ENCODE measurements around the gene ANXA6. TPM values are rescaled to one million over a fixed set of nuclear protein-coding genes. Genes with fewer than 3 reads are reported as not detected.

Gene ANXA6
- 100 to 1,000 TPM; 212 to 512 (median 272) TPM for total RNA-seq
- polyA plus RNA-seq = 100 to 1,000 TPM; 272 to 295 TPM
- 365 reads per million, percentile 97 among the genes with 10 or more reads in this experiment for total RNA-seq

- no peaks in the 10 kb centered on the region for H3K9me3 ChIP-seq (ENCODE audit: control insufficient read depth in 2 of 3, low read length in 3 of 3)
- Mint-ChIP-seq H3K27ac (peak within 1 kb of the TSS; percentile 90 to 99 (median 96)), H3K9me3 (no peaks in the 10 kb centered on the region), H3K36me3 (peaks cover 0 to 32% (median 13%) of the 10 kb centered on the region in 5 donors), H3K4me1 (peaks cover 39 to 69% (median 57%) of the 10 kb centered on the region in 7 donors), H3K27me3 (no peaks in the 10 kb centered on the region), H3K4me3 (peak within 1 kb of the TSS; percentile 94 to 99 (median 96))
- DNase-seq (peak; percentile 48 to 79 (median 57)), ATAC-seq (peak; percentile 92)
- peak within 1 kb of the TSS; percentile 92 for H3K27ac ChIP-seq (ENCODE audit: low read depth, low read length)
- peak within 1 kb of the TSS; percentile 85 for H3K4me3 ChIP-seq (ENCODE audit: low read length)
- POLR2A ChIA-PET = interaction anchor here (1.1 to 33.3 kb wide), 5 partner anchors 13 to 57 kb away, joined by 4 to 760 read pairs (median 5); no protein-coding TSS in a partner anchor
- H3K36me3 ChIP-seq (ENCODE audit: control insufficient read depth in 2 of 3, insufficient read depth in 3 of 3, low read length in 3 of 3) = peaks cover 0 to 9% (median 0%) of the 10 kb centered on the region in 3 experiments
- intact Hi-C loops (cut with micrococcal nuclease) = loop anchor here (1.0 to 5.0 kb wide), 15 partner anchors 7 to 800 kb away; partner anchors contain the start of genes RBM22 (in 2 of the 2), ATOX1 (in 1 of the 2), GM2A (in 1 of the 2) and IRGM (in 1 of the 2)
- CTCF ChIA-PET = interaction anchor here (0.6 to 5.6 kb wide), 8 partner anchors 9 to 66 kb away, joined by 3 to 50 read pairs (median 5); partner anchors contain the start of gene CCDC69
- peaks cover 36 to 44% of the 10 kb centered on the region in 2 donors for H3K4me1 ChIP-seq (ENCODE audit: control insufficient read depth in 2 of 2, insufficient read depth in 2 of 2, low read length in 2 of 2)
- no peaks in the 10 kb centered on the region for H3K27me3 ChIP-seq (ENCODE audit: control insufficient read depth in 2 of 2, insufficient read depth in 2 of 2, low read length in 2 of 2)
Observed at GRCh38 chr5:151157426-151158286, at the start of gene ANXA6. Gene ANXA6, minus strand, starts transcription at chr5:151157779. Its CDS starts 9,878 bp downstream, at chr5:151147901.

GRCh38 chr5:151205411-151205810 is 47.8 kb upstream of the ANXA6 start:
- Mint-ChIP-seq H3K27me3 (no peaks in the 10 kb centered on the region), H3K4me3 (peak overlapping the region in 3 of 10 donors; percentile 0 to 35 (median 25)), H3K27ac (peak overlapping the region in 8 of 9 donors; percentile 65 to 87 (median 82)), H3K9me3 (peaks cover 0 to 2% (median 0%) of the 10 kb centered on the region in 11 donors), H3K4me1 (peaks cover 34 to 73% (median 69%) of the 10 kb centered on the region in 7 donors), H3K36me3 (peaks cover 3 to 32% (median 22%) of the 10 kb centered on the region in 5 donors)
- Histone ChIP-seq H3K36me3 (ENCODE audit: control insufficient read depth in 2 of 3, insufficient read depth in 3 of 3, low read length in 3 of 3) (peaks cover 0 to 28% (median 5%) of the 10 kb centered on the region in 3 experiments), H3K9me3 (ENCODE audit: control insufficient read depth in 2 of 3, low read length in 3 of 3) (no peaks in the 10 kb centered on the region), H3K4me1 (ENCODE audit: control insufficient read depth in 2 of 2, insufficient read depth in 2 of 2, low read length in 2 of 2) (peaks cover 32 to 42% of the 10 kb centered on the region in 2 donors), H3K4me3 (ENCODE audit: low read length) (no peak overlapping the region), H3K27ac (ENCODE audit: low read depth, low read length) (peak overlapping the region; percentile 25), H3K27me3 (ENCODE audit: control insufficient read depth in 2 of 2, insufficient read depth in 2 of 2, low read length in 2 of 2) (no peaks in the 10 kb centered on the region)
- CTCF ChIA-PET = no interaction called here
- POLR2A ChIA-PET = interaction anchor here (6.0 kb wide), 1 partner anchor 16 kb away, joined by 44 read pairs; the partner anchor contains the start of gene CCDC69
- ATAC-seq (no peak), DNase-seq (peak in 1 of 9 donors; percentile 14)
- intact Hi-C loops (cut with micrococcal nuclease) = no loop called here

GRCh38 chr5:151204051-151204450 is 46.5 kb upstream of the ANXA6 start:
- peak overlapping the region; percentile 27 for H3K27ac ChIP-seq (ENCODE audit: low read depth, low read length)
- H3K9me3 ChIP-seq (ENCODE audit: control insufficient read depth in 2 of 3, low read length in 3 of 3) = no peaks in the 10 kb centered on the region
- peak overlapping the region in 5 of 9 donors; percentile 17 to 87 (median 64) for H3K27ac Mint-ChIP-seq
- DNase-seq (no peak), ATAC-seq (no peak)
- H3K4me3 Mint-ChIP-seq = no peak overlapping the region
- H3K27me3 Mint-ChIP-seq = no peaks in the 10 kb centered on the region
- no peaks in the 10 kb centered on the region for H3K27me3 ChIP-seq (ENCODE audit: control insufficient read depth in 2 of 2, insufficient read depth in 2 of 2, low read length in 2 of 2)
- peaks cover 4 to 40% (median 28%) of the 10 kb centered on the region in 5 donors for H3K36me3 Mint-ChIP-seq
- H3K9me3 Mint-ChIP-seq = peaks cover 0 to 2% (median 0%) of the 10 kb centered on the region in 11 donors
- peaks cover 34 to 65% (median 61%) of the 10 kb centered on the region in 7 donors for H3K4me1 Mint-ChIP-seq
- CTCF ChIA-PET = interaction anchor here (0.6 to 1.4 kb wide), 3 partner anchors 17 to 39 kb away, joined by 3 read pairs; no protein-coding TSS in a partner anchor
- no peak overlapping the region for H3K4me3 ChIP-seq (ENCODE audit: low read length)
- H3K36me3 ChIP-seq (ENCODE audit: control insufficient read depth in 2 of 3, insufficient read depth in 3 of 3, low read length in 3 of 3) = peaks cover 0 to 42% (median 9%) of the 10 kb centered on the region in 3 experiments
- POLR2A ChIA-PET = interaction anchor here (3.3 to 6.0 kb wide), 2 partner anchors 8 to 17 kb away, joined by 23 to 44 read pairs; partner anchors contain the start of gene CCDC69
- intact Hi-C loops (cut with micrococcal nuclease) = loop anchor here in 1 of 2 donors (1.0 kb wide), 1 partner anchor 9 kb away; no protein-coding TSS in a partner anchor
- H3K4me1 ChIP-seq (ENCODE audit: control insufficient read depth in 2 of 2, insufficient read depth in 2 of 2, low read length in 2 of 2) = peaks cover 27 to 30% of the 10 kb centered on the region in 2 donors

GRCh38 chr5:151202381-151203139 is 45.0 kb upstream of the ANXA6 start:
- ChIA-PET CTCF (interaction anchor here (0.6 to 1.3 kb wide), 3 partner anchors 10 to 844 kb away, joined by 3 to 4 read pairs (median 4); no protein-coding TSS in a partner anchor), POLR2A (interaction anchor here (0.9 to 6.0 kb wide), 6 partner anchors 10 to 87 kb away, joined by 3 to 44 read pairs (median 6); partner anchors contain the start of genes CCDC69 and GM2A)
- Mint-ChIP-seq H3K27ac (peak overlapping the region; percentile 79 to 96 (median 87)), H3K27me3 (no peaks in the 10 kb centered on the region), H3K36me3 (peaks cover 7 to 49% (median 30%) of the 10 kb centered on the region in 5 donors), H3K9me3 (no peaks in the 10 kb centered on the region), H3K4me1 (peaks cover 22 to 60% (median 57%) of the 10 kb centered on the region in 7 donors), H3K4me3 (peak overlapping the region in 9 of 10 donors; percentile 1 to 73 (median 55))
- H3K27ac ChIP-seq (ENCODE audit: low read depth, low read length) = peak overlapping the region; percentile 60
- peaks cover 14 to 20% of the 10 kb centered on the region in 2 donors for H3K4me1 ChIP-seq (ENCODE audit: control insufficient read depth in 2 of 2, insufficient read depth in 2 of 2, low read length in 2 of 2)
- no peak for DNase-seq
- H3K36me3 ChIP-seq (ENCODE audit: control insufficient read depth in 2 of 3, insufficient read depth in 3 of 3, low read length in 3 of 3) = peaks cover 0 to 56% (median 12%) of the 10 kb centered on the region in 3 experiments
- no peaks in the 10 kb centered on the region for H3K27me3 ChIP-seq (ENCODE audit: control insufficient read depth in 2 of 2, insufficient read depth in 2 of 2, low read length in 2 of 2)
- ATAC-seq = peak; percentile 83
- intact Hi-C loops (cut with micrococcal nuclease) = loop anchor here in 1 of 2 donors (1.0 kb wide), 1 partner anchor 10 kb away; no protein-coding TSS in a partner anchor
- no peaks in the 10 kb centered on the region for H3K9me3 ChIP-seq (ENCODE audit: control insufficient read depth in 2 of 3, low read length in 3 of 3)
- H3K4me3 ChIP-seq (ENCODE audit: low read length) = peak overlapping the region; percentile 12

- intact Hi-C loops (cut with micrococcal nuclease) = no loop called here
- ChIA-PET CTCF (interaction anchor here (0.6 to 0.9 kb wide), 2 partner anchors 9 to 74 kb away, joined by 3 read pairs; no protein-coding TSS in a partner anchor), POLR2A (interaction anchor here (0.6 to 6.0 kb wide), 5 partner anchors 11 to 86 kb away, joined by 3 to 44 read pairs (median 4); partner anchors contain the start of genes CCDC69 and GM2A)
- peaks cover 21 to 29% of the 10 kb centered on the region in 2 donors for H3K4me1 ChIP-seq (ENCODE audit: control insufficient read depth in 2 of 2, insufficient read depth in 2 of 2, low read length in 2 of 2)
- Mint-ChIP-seq H3K27ac (peak overlapping the region; percentile 11 to 87 (median 82)), H3K4me3 (peak overlapping the region in 1 of 10 donors; percentile 23), H3K27me3 (no peaks in the 10 kb centered on the region), H3K9me3 (no peaks in the 10 kb centered on the region), H3K4me1 (peaks cover 24 to 70% (median 63%) of the 10 kb centered on the region in 7 donors), H3K36me3 (peaks cover 14 to 60% (median 43%) of the 10 kb centered on the region in 5 donors)
- DNase-seq = no peak
- H3K27me3 ChIP-seq (ENCODE audit: control insufficient read depth in 2 of 2, insufficient read depth in 2 of 2, low read length in 2 of 2) = no peaks in the 10 kb centered on the region
- no peaks in the 10 kb centered on the region for H3K9me3 ChIP-seq (ENCODE audit: control insufficient read depth in 2 of 3, low read length in 3 of 3)
- H3K4me3 ChIP-seq (ENCODE audit: low read length) = no peak overlapping the region
- no peak for ATAC-seq
- H3K36me3 ChIP-seq (ENCODE audit: control insufficient read depth in 2 of 3, insufficient read depth in 3 of 3, low read length in 3 of 3) = peaks cover 0 to 63% (median 12%) of the 10 kb centered on the region in 3 experiments
- H3K27ac ChIP-seq (ENCODE audit: low read depth, low read length) = peak overlapping the region; percentile 43
Observed at GRCh38 chr5:151200913-151201595, 43.5 kb upstream of the ANXA6 start.

All from naive thymus-derived CD4-positive, alpha-beta T cell (primary cell).